Endothelial cell of umbilical vein (primary cell): ENCODE results near the gene EML1.

ENCODE experiments used
- EZH2 ChIP-seq: IDR thresholded peaks from 2 replicates; pipeline ENCODE4 v1.6.1; 2012; ENCODE audit warnings: borderline replicate concordance, low read depth, mild to moderate bottlenecking, moderate library complexity, low read length, inconsistent platforms; ENCODE audit not compliant: severe bottlenecking
- FOS ChIP-seq: IDR thresholded peaks from 2 replicates; pipeline ENCODE4 v1.6.1; 2011; ENCODE audit warnings: mild to moderate bottlenecking, low read length, moderate library complexity, borderline replicate concordance; ENCODE audit not compliant: insufficient read depth
- MYC ChIP-seq: IDR thresholded peaks from one replicate; pipeline ENCODE4 v1.6.1; 2011; ENCODE audit warnings: mild to moderate bottlenecking, low read depth, low read length
- POLR2A ChIP-seq: IDR thresholded peaks from 2 replicates; pipeline ENCODE4 v1.6.1; 2012; ENCODE audit warnings: low read depth, mild to moderate bottlenecking, control low read depth, low read length
- POLR2AphosphoS5 ChIP-seq: IDR thresholded peaks from 2 replicates; pipeline ENCODE4 v1.6.1; 2012; ENCODE audit warnings: low read depth, mild to moderate bottlenecking, control low read depth, low read length, moderate library complexity; ENCODE audit not compliant: insufficient read depth
- TF ChIP-seq, protein P1 (sequence below), 2 donors: IDR thresholded peaks; 1 replicate in 1 of 2; 2 replicates in 1 of 2; pipeline ENCODE4 v1.5.1; 2011; ENCODE audit warnings: low read length in 2 of 2, mild to moderate bottlenecking in 2 of 2, moderate library complexity in 2 of 2, control low read depth in 1 of 2, inconsistent platforms in 1 of 2, low read depth in 1 of 2; ENCODE audit not compliant: insufficient read depth in 1 of 2; ENCODE audit errors: extremely low read depth in 1 of 2
- TF ChIP-seq, protein P2 (sequence below): IDR thresholded peaks from 2 replicates; pipeline ENCODE4 v1.6.1; 2011; ENCODE audit not compliant: insufficient read depth, insufficient read length

DNA sequence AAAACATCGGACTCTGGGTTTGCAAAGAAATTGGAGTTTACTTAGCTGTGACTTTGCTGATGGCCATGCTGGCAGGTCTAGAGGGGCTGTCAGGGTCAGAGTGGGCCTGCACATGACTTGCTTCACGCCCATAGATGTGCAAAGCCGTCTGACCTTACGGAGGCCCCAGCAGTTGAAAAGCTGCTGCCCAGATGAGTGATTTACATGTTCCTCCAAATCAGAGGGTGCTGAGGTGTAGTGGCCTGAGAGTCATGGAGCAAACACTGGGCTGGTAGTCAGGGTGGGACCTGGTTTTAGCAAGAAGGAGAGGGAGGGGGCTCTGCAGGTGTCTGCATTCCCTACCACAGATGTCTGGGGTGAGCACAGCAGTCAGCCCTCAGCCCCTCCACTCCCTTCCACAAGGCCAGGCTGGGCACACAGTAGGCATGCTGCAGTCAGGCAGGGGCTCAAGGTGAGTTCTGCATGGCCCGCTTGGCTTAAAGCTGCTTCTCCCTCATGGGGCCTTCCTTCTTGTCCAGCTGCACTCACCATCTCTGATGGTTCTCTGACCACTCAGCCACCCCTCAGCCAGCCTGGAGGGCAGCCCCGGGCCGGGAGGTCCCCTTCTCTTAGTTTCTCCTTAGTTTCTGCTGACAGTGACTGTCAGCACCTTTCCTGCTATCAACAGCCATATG is 34.2 kb upstream of the EML1 start:
- TF ChIP-seq, protein P1, sequence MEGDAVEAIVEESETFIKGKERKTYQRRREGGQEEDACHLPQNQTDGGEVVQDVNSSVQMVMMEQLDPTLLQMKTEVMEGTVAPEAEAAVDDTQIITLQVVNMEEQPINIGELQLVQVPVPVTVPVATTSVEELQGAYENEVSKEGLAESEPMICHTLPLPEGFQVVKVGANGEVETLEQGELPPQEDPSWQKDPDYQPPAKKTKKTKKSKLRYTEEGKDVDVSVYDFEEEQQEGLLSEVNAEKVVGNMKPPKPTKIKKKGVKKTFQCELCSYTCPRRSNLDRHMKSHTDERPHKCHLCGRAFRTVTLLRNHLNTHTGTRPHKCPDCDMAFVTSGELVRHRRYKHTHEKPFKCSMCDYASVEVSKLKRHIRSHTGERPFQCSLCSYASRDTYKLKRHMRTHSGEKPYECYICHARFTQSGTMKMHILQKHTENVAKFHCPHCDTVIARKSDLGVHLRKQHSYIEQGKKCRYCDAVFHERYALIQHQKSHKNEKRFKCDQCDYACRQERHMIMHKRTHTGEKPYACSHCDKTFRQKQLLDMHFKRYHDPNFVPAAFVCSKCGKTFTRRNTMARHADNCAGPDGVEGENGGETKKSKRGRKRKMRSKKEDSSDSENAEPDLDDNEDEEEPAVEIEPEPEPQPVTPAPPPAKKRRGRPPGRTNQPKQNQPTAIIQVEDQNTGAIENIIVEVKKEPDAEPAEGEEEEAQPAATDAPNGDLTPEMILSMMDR (IDR thresholded peaks at IDR 0.05; ENCODE audit: extremely low read depth in 1 of 2, insufficient read depth in 1 of 2, low read depth in 1 of 2, low read length in 2 of 2) = no peak
- TF ChIP-seq POLR2AphosphoS5 = no peak
- no peak for TF ChIP-seq EZH2
- TF ChIP-seq POLR2A = no peak
- no peak for TF ChIP-seq FOS
- no peak for TF ChIP-seq MYC
- TF ChIP-seq, protein P2, sequence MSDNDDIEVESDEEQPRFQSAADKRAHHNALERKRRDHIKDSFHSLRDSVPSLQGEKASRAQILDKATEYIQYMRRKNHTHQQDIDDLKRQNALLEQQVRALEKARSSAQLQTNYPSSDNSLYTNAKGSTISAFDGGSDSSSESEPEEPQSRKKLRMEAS = no peak
